Stimulated activated CD4-positive, alpha-beta T cell treated with anti-CD3 and anti-CD28 coated beads, Interleukin-15, amount 100 ng/mL, for 24 hours (primary cell): ENCODE measurements around the gene EXOC6B.

Experiments used
- DNase-seq: peaks from one replicate; pipeline ENCODE4 v3.0.0-alpha.2; 2020

EXOC6B gene

GRCh38 chr2:72825257-72826155, at the start of gene EXOC6B:
Gene EXOC6B (minus strand): TSS chr2:72826033.
- peak; percentile 94 for DNase-seq

- DNase-seq, result no peak
Observed at GRCh38 chr2:72871880-72872279, 46.0 kb upstream of the EXOC6B start.

GRCh38 chr2:72871060-72871459, 45.2 kb upstream of the EXOC6B start:
- DNase-seq, result no peak

GRCh38 chr2:72864500-72864899, 38.7 kb upstream of the EXOC6B start:
- DNase-seq, result peak; percentile 55

GRCh38 chr2:72863046-72863445, 37.2 kb upstream of the EXOC6B start:
- no peak for DNase-seq

- peak; percentile 92 for DNase-seq
Observed at GRCh38 chr2:72862239-72862988, 36.6 kb upstream of the EXOC6B start.

GRCh38 chr2:72859831-72860262, 34.0 kb upstream of the EXOC6B start:
- DNase-seq, result peak; percentile 65

- no peak for DNase-seq
Observed at GRCh38 chr2:72851333-72851732, 25.5 kb upstream of the EXOC6B start.

GRCh38 chr2:72849138-72849462, 23.3 kb upstream of the EXOC6B start:
- no peak for DNase-seq

- no peak for DNase-seq
Observed at GRCh38 chr2:72848436-72849137, 22.8 kb upstream of the EXOC6B start.

GRCh38 chr2:72847534-72848315, 21.9 kb upstream of the EXOC6B start:
- DNase-seq, result no peak

- DNase-seq, result no peak
Observed at GRCh38 chr2:72846171-72847095, 20.6 kb upstream of the EXOC6B start.

- no peak for DNase-seq
Observed at GRCh38 chr2:72843301-72843700, 17.5 kb upstream of the EXOC6B start.

- no peak for DNase-seq
Observed at GRCh38 chr2:72841462-72842125, 15.8 kb upstream of the EXOC6B start.

- no peak for DNase-seq
Observed at GRCh38 chr2:72840066-72840465, 14.2 kb upstream of the EXOC6B start.

- no peak for DNase-seq
Observed at GRCh38 chr2:72837171-72837570, 11.3 kb upstream of the EXOC6B start.

- DNase-seq, result no peak
Observed at GRCh38 chr2:72835403-72835802, 9.6 kb upstream of the EXOC6B start.

GRCh38 chr2:72834596-72834995, 8.8 kb upstream of the EXOC6B start:
- no peak for DNase-seq

- DNase-seq, result no peak
Observed at GRCh38 chr2:72833084-72833714, 7.4 kb upstream of the EXOC6B start.

- no peak for DNase-seq
Observed at GRCh38 chr2:72830273-72830672, 4.4 kb upstream of the EXOC6B start.
